ENCODE results near the gene C2orf68. TPM values are rescaled to one million over a fixed set of nuclear protein-coding genes. Genes with fewer than 3 reads are reported as not detected.

The C2orf68 gene
- total and polyA plus RNA-seq, 5 donors = 25.0 to 31.9 (median 28.1) TPM

DNA sequence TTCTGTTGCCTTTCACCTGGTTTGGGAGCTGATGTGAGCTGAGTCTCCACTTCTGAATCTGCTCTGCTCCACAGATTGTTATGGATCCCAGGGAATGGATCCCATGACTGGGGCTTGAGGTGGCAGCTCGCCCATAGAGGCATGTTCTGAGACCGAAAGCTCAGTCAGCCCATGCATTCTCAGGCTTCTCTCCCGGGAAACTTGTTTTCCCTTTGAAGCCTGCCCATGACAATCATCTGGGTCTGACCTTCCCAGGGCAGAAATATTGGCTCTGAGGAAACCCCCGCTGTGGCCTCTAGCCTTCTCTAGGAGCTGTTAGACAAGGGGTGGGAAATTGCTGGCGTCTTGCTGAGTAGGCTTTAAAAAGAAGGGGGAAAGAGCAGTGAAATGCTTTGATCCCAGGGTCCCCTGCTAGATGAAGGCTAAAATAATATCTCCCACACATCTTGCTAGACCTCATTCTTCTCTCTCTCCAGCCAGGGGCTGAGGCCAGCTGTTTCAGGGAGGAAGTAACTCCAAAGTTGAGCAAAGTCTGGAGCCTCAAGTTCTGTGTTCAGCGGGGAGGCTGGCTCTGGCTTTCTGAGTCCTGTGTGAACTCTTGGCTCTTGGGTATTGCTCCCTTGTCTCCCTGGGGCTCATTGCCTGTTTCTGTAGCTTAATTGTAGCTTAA lies 32.5 kb downstream of the C2orf68 start:
- no peaks in the 10 kb centered on the region for H3K27me3 ChIP-seq (ENCODE audit: control insufficient read depth, insufficient read depth)
- no peak overlapping the region for H3K4me3 ChIP-seq (ENCODE audit: low read length)
- intact Hi-C loops (cut with DNase I) = no loop called here
- DNase-seq = peak in 1 of 3 donors; percentile 69
- peaks cover 14% of the 10 kb centered on the region for H3K4me1 ChIP-seq (ENCODE audit: control insufficient read depth, insufficient read depth, low read length)
- peak overlapping the region; percentile 82 for H3K27ac ChIP-seq (ENCODE audit: low read length)
- 45% methylated on average over 6 of the region's 6 CpGs for WGBS
- ATAC-seq = peak in 1 of 2 donors; percentile 14
- H3K9me3 ChIP-seq (ENCODE audit: control insufficient read depth, low read length) = no peaks in the 10 kb centered on the region

DNA sequence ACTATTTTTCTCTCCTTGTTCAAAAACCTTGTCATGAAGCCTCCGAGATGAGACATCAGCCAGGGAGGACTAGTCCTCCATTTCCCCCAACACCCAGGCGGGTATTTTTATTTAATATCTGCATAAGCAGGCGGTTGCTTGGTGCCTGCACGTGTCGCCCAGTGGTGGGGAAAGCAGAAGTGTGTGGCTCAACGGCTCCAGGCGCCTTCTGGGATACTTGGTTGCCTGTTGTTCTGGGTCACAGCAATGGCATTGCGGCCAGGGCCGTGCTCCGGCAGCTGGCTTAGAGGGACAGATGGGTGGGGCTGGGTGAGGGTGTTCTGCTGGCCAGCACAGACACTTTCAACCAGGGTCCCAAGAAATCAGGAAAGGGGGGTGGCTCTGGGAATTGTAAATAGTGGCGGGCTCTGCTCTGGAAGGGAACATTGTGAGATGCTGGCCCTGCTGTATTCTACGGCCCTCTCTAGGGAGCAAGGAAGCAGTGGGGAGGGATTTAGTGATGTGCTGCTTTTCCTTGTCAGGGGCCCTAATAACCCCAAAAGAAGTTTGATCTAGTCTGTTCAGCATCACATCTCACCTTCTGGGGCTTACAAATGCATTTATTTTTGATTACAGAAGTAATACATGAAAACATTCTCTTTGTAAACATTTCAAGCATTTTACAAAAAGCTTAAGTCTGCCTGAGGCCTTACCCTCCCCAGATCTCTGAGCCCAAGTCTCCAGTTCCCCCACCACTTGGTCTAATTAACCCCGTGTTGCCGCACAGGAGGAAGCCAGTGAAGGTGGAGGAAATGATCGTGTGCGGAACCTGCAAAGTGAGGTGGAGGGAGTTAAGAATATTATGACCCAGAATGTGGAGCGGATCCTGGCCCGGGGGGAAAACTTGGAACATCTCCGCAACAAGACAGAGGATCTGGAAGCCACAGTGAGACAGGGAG lies 33.4 kb downstream of the C2orf68 start:
- peaks cover 12% of the 10 kb centered on the region for H3K4me1 ChIP-seq (ENCODE audit: control insufficient read depth, insufficient read depth, low read length)
- H3K27ac ChIP-seq (ENCODE audit: low read length) = peak overlapping the region; percentile 82
- DNase-seq (peak; percentile 66 to 89 (median 86)), ATAC-seq (peak; percentile 63 to 80)
- 35% methylated on average over 19 of the region's 19 CpGs for WGBS
- H3K27me3 ChIP-seq (ENCODE audit: control insufficient read depth, insufficient read depth) = no peaks in the 10 kb centered on the region
- H3K4me3 ChIP-seq (ENCODE audit: low read length) = no peak overlapping the region
- intact Hi-C loops (cut with DNase I) = no loop called here
- no peaks in the 10 kb centered on the region for H3K9me3 ChIP-seq (ENCODE audit: control insufficient read depth, low read length)

DNA sequence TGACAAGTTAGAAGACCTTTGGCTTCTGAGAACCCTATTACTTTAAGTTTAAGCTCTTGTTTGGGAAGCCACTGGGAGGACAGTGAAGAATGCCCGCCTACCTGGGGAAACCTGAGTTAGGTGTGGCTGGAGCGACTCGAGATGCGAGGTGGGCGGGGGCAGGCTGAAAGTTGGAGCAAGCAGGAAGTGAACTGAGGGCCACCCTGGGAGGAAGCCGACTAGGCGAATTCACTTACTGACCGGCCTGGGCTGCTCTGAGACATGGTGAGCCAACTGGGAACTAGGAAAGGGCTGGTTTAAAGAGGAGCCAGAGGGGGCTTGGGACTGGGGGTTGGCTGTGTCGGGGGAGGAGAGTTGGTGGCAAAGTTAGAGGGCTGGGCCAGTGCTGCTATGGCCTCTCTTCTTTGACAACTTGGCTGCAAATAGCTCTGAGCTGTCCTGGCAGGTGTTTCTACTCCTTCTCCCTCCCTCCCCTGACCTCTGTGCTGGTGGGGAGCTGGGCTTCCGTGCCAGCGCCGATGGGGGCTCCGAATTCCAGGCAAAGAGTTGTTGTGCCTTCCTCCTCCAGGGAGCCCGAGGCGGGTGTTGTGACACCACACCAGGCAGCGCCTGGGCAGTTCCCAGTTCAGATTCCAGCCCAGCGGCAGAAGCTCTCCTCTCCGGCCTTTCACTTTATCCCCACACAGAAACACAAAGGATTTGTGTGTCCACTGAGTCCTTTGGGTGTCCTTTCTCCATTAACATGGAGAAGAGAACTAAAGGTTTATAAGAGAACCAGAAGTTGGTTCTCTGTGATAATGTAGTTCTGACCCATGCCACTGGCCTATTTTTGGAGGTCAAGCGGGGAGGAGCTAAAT lies 34.3 kb downstream of the C2orf68 start, which contains the start of gene VAMP8:
VAMP8 (plus strand) TSS at position 201 of the 857 bp plus-strand sequence; CDS start at position 262, 61 bp downstream.
- H3K27ac ChIP-seq (ENCODE audit: low read length) = peak within 1 kb of the TSS; percentile 80
- intact Hi-C loops (cut with DNase I) = no loop called here
- no peak within 1 kb of the TSS for H3K4me3 ChIP-seq (ENCODE audit: low read length)
- H3K27me3 ChIP-seq (ENCODE audit: control insufficient read depth, insufficient read depth) = no peaks in the 10 kb centered on the region
- 40% methylated on average over 19 of the region's 19 CpGs for WGBS
- H3K4me1 ChIP-seq (ENCODE audit: control insufficient read depth, insufficient read depth, low read length) = peaks cover 10% of the 10 kb centered on the region
- no peaks in the 10 kb centered on the region for H3K9me3 ChIP-seq (ENCODE audit: control insufficient read depth, low read length)
- peak; percentile 55 to 76 (median 73) for DNase-seq
- ATAC-seq = peak; percentile 49 to 62

DNA sequence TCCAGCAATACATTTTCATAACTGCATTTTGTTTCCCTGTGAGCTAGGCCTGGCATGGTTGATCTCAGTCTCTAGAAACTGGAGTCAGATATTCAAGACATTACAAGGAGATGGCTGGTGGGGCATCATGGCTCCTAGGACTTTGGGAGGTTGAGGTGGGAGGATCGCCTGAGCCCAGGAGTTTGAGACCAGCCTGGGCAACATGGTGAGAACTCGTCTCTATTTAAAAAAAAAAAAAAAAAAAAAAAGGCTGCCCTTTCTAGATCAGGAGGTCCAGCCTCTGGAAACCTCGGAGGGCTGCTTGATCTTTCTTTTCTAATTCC lies 34.8 kb downstream of the C2orf68 start:
- H3K4me1 ChIP-seq (ENCODE audit: control insufficient read depth, insufficient read depth, low read length) = peaks cover 10% of the 10 kb centered on the region
- H3K27ac ChIP-seq (ENCODE audit: low read length) = no peak overlapping the region
- intact Hi-C loops (cut with DNase I) = no loop called here
- H3K4me3 ChIP-seq (ENCODE audit: low read length) = no peak overlapping the region
- H3K9me3 ChIP-seq (ENCODE audit: control insufficient read depth, low read length) = no peaks in the 10 kb centered on the region
- 67% methylated on average over 3 of the region's 3 CpGs for WGBS
- ATAC-seq = no peak
- no peak for DNase-seq
- H3K27me3 ChIP-seq (ENCODE audit: control insufficient read depth, insufficient read depth) = no peaks in the 10 kb centered on the region

DNA sequence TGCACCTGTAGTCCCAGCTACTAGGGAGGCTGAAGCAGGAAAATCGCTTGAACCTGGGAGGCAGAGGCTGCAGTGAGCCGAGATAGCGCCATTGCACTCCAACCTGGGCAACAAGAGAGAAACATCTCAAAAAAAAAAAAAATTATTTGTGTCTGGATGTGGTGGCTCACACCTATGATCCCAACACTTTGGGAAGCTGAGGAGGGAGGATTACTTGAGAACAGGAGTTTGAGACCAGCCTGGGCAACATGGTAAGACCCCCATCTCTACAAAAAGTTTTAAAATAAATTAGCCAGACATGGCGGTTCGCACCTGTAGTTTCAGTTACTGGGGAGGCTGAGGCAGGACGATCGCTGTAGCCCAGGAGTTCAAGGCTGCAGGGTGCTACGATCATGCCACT lies 36.1 kb downstream of the C2orf68 start:
- DNase-seq (no peak), ATAC-seq (no peak)
- no peak overlapping the region for H3K4me3 ChIP-seq (ENCODE audit: low read length)
- no peaks in the 10 kb centered on the region for H3K9me3 ChIP-seq (ENCODE audit: control insufficient read depth, low read length)
- H3K27ac ChIP-seq (ENCODE audit: low read length) = no peak overlapping the region
- H3K27me3 ChIP-seq (ENCODE audit: control insufficient read depth, insufficient read depth) = no peaks in the 10 kb centered on the region
- intact Hi-C loops (cut with DNase I) = no loop called here
- 84% methylated on average over 8 of the region's 8 CpGs for WGBS
- H3K4me1 ChIP-seq (ENCODE audit: control insufficient read depth, insufficient read depth, low read length) = peaks cover 10% of the 10 kb centered on the region

DNA sequence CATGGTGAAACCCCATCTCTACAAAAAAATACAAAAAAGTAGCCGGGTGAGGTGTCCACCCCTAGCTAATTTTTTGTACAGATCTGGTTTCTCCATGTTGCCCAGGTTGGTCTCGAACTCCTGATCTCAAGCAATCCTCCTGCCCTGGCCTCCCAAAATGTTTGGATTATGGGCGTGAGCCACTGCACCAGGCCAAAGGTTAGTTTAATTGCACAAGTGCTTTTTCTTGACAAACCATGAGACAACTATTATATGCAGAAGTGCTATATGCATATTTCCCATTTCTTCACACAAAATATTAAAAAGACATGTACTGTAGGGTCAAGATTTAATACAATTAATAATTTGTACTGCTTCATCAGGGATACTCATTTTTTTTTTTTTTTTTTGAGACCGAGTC lies 45.6 kb downstream of the C2orf68 start:
- intact Hi-C loops (cut with DNase I) = no loop called here
- Histone ChIP-seq H3K27ac (ENCODE audit: low read length) (no peak overlapping the region), H3K27me3 (ENCODE audit: control insufficient read depth, insufficient read depth) (no peaks in the 10 kb centered on the region), H3K9me3 (ENCODE audit: control insufficient read depth, low read length) (no peaks in the 10 kb centered on the region), H3K4me3 (ENCODE audit: low read length) (no peak overlapping the region), H3K4me1 (ENCODE audit: control insufficient read depth, insufficient read depth, low read length) (no peaks in the 10 kb centered on the region)
- DNase-seq (no peak), ATAC-seq (no peak)
- WGBS = 73% methylated on average over 4 of the region's 4 CpGs

DNA sequence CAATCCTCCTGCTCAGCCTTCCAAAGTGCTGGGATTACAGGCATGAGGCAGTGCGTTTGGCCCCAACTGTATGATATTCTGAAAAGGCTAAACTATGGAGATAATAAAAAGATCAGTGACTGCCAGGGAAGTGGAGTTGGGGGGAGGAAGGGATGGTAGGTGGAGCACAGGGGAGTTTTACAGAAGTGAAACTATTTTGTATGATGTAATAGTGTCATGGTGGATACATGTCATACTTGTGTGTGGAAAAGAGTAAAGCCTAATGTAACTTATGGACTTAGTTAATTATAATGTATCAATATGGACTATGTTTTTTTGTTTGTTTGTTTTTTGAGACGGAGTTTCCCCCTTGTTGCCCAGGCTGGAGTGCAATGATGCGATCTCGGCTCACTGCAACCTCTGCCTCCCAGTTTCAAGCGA lies 47.7 kb downstream of the C2orf68 start:
- Histone ChIP-seq H3K27me3 (ENCODE audit: control insufficient read depth, insufficient read depth) (no peaks in the 10 kb centered on the region), H3K4me1 (ENCODE audit: control insufficient read depth, insufficient read depth, low read length) (no peaks in the 10 kb centered on the region), H3K4me3 (ENCODE audit: low read length) (no peak overlapping the region), H3K9me3 (ENCODE audit: control insufficient read depth, low read length) (no peaks in the 10 kb centered on the region), H3K27ac (ENCODE audit: low read length) (no peak overlapping the region)
- intact Hi-C loops (cut with DNase I) = loop anchor here in 2 of 4 donors (5.0 kb wide), 1 partner anchor 38 kb away; the partner anchor contains the start of gene TMEM150A (in 2 of the 2)
- no peak for DNase-seq
- 87% methylated on average over 5 of the region's 5 CpGs for WGBS
- no peak for ATAC-seq

DNA sequence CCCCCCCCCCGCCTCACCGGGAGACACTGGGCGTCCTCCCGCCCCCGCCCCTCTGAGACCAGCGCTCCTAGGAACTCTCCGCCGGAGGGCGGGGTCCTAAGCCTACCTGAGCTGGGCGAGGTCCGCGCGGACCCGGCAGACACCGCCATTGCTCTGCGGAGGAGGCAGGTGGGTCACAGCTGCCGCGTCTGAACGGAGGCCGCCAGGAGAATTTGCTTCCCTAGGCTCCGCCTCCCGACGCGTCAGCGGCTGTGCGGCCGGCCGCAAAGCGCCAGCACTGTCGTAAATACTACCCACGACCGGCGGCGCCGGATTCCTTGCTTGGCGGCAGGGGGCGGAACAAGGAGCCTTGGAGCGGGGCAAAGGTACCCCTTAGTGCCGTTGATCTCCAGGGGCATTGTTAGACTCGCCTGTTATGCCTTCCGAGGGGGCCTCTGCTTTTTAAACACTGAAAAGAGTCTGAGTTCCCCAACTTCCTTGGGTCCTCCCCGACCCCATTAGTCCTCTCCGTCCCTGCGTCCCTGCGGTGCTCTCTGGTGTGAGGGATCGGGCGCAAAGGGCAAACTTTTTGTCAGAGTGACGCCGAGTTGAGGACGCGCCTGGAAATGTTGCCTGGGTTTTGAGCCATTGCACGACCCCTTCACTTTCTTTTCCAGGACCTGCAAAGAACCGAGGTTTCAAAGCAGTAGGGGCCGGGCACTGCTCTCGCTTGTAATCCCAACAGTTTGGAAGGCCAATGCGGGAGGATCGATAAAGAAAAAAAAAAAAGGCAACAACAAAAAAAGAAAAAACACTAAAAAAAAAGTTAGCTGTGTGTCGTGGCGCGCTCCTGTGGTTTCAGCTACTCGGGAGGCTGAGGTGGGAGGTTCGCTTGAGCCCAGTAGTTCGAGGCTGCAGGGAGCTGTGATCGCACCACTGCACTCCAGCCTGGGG lies 50.3 kb downstream of the C2orf68 start, which contains the start of gene GGCX:
GGCX (minus strand) TSS at position 214 of the 933 bp plus-strand sequence; CDS start at position 149, 65 bp downstream.
- Histone ChIP-seq H3K27ac (ENCODE audit: low read length) (peak within 1 kb of the TSS; percentile 88), H3K4me3 (ENCODE audit: low read length) (peak within 1 kb of the TSS; percentile 88), H3K4me1 (ENCODE audit: control insufficient read depth, insufficient read depth, low read length) (no peaks in the 10 kb centered on the region), H3K27me3 (ENCODE audit: control insufficient read depth, insufficient read depth) (no peaks in the 10 kb centered on the region), H3K9me3 (ENCODE audit: control insufficient read depth, low read length) (no peaks in the 10 kb centered on the region)
- ATAC-seq = peak; percentile 92 to 95
- peak; percentile 96 to 99 (median 98) for DNase-seq
- intact Hi-C loops (cut with DNase I) = loop anchor here in 2 of 4 donors (5.0 kb wide), 1 partner anchor 41 kb away; the partner anchor contains the start of gene TMEM150A (in 2 of the 2)
- WGBS = 4% methylated on average over 64 of the region's 64 CpGs

DNA sequence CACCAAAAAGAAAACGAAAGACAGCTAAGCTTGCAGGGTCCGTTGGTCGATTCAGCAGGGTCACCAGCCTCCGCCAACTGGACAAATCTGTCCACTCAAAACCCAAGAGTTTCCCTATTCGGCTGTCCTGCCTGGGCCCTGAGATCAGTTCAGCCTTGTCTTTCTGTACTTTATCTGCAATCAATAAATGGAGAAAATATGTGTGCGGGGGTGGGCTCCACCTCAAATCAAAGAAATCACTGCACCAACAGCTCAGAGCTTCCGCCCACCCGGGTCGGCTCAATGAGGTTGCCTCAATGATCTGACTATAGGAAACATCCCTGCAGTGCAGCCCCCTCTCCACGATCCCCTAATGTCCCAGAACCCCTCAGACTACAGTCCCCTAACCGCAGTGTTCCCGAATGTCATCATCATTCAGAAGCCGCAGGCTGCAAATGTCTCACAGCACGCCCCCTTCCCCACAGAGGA lies 51.0 kb downstream of the C2orf68 start:
- H3K9me3 ChIP-seq (ENCODE audit: control insufficient read depth, low read length) = no peaks in the 10 kb centered on the region
- peak overlapping the region; percentile 32 for H3K27ac ChIP-seq (ENCODE audit: low read length)
- H3K4me1 ChIP-seq (ENCODE audit: control insufficient read depth, insufficient read depth, low read length) = no peaks in the 10 kb centered on the region
- no peak for DNase-seq
- peak overlapping the region; percentile 88 for H3K4me3 ChIP-seq (ENCODE audit: low read length)
- intact Hi-C loops (cut with DNase I) = loop anchor here in 2 of 4 donors (5.0 kb wide), 1 partner anchor 41 kb away; the partner anchor contains the start of gene TMEM150A (in 2 of the 2)
- 3% methylated on average over 14 of the region's 14 CpGs for WGBS
- no peak for ATAC-seq
- H3K27me3 ChIP-seq (ENCODE audit: control insufficient read depth, insufficient read depth) = no peaks in the 10 kb centered on the region
